Epithelial cell of prostate (primary cell): ENCODE data around the gene MXRA7.
A peak's percentile ranks its signal among the peaks of the same experiment; 100 is the strongest.
"Not testable (repeated sequence)": the region's sequence is repeated elsewhere in the genome, so short reads cannot be mapped to it uniquely, and the experiment has no call there.

Experiments used
- DNase-seq: peaks from one replicate; pipeline ENCODE4 v3.0.0-alpha.2; 2011; ENCODE audit warnings: low read depth, low spot score
- H3K27ac ChIP-seq: fragments of 450-650 bp; 2 replicates; pipeline ENCODE4 v1.5.1; 2017; ENCODE audit warnings: mild to moderate bottlenecking

The MXRA7 gene

GRCh38 chr17:76658242-76658662 lies 52.5 kb downstream of the MXRA7 start:
- DNase-seq: no peak
- H3K27ac ChIP-seq: no peak overlapping the region

GRCh38 chr17:76657505-76658241 lies 53.1 kb downstream of the MXRA7 start:
- H3K27ac ChIP-seq: no peak overlapping the region
- DNase-seq: no peak

DNA sequence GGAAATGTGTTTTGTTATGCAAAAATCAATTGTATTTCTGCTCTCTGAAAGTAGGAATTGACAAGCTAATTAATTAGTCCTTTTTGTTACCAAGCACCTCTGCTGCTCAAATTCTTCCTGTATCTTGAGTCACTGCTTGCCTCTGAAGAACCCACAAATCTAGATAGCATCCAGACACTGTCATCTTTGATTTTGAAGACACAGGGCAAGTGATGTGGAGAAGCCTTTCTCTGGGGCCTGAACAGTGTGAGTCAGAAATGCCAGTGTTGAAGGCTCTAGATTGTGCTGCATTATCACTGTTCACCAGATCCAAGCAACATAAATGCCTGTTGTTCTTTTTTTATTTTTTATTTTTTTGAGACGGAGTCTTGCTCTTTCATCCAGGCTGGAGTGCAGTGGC lies 56.4 kb downstream of the MXRA7 start:
- no peak overlapping the region for H3K27ac ChIP-seq
- DNase-seq: no peak

- DNase-seq: no peak
- H3K27ac ChIP-seq: no peak overlapping the region
Observed at GRCh38 chr17:76650504-76650903, 60.3 kb downstream of the MXRA7 start.

DNA sequence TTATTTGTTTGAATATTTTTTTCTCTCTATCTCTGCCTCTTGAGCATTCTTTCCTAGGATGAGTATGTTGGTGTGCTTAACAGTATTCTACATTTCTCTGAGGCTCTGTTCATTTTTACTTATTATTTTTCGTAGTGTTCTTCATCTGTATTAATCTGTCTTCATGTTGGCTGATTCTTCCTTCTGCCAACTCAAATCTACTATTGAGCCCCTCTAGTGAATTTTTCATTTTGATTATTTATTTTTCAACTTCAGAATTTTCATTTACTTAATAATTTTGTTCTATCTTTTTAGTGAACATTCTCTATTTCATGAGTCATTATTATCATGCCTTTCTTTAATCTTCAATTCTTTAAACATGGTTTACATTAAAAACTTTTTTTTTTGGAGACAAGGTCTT lies 64.1 kb downstream of the MXRA7 start:
- no peak overlapping the region for H3K27ac ChIP-seq
- DNase-seq: no peak

- H3K27ac ChIP-seq: no peak overlapping the region
- DNase-seq: no peak
Observed at GRCh38 chr17:76645481-76645880, 65.3 kb downstream of the MXRA7 start.

DNA sequence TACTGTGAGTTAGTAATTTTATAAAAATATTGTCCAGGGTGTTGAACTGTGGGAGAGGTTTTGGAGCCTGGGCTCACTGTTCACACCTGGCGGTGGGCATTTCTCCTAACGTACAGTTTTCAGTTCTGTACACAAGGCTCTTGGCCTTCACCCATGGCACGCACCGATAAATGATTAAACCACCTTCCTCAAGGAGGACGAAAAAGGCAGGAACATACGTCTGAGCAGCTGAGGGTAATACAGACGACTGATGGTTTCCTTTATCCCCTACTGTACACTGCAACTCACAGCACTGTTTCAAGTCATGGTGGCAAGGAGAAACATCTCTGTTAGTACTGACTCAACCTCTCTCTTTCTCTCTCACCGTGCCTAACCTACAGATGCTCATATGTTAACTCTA lies 65.8 kb downstream of the MXRA7 start:
- DNase-seq: no peak
- H3K27ac ChIP-seq: peak overlapping the region; percentile 9

DNA sequence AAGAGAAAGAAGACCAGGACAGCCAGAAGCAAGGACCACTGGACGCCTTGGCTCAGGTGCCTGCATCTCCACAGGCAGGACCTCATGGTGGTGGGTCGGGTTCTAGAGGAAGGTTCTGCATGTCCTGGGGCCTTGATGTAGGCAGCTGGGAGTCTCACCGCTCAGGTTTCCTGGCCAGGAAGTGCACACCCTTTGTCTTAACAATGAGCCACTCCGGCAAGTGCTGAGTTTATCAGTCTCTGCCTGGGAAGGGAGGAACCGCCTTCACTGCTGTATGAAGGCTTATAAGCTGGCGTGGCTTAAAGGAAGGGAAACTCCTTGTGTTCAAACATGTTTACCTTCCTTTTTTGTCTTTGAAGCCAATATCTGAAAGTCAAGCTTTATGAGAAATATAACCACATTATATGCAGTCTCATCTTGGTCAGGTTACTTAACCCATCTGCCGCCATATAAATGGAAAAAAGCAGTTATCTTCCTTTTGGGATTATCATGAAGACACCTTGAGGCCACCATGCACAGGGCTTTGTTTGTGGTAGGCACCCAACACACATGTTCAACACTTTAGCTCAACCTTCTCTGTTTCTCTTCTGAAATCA lies 67.1 kb downstream of the MXRA7 start, which contains the start of gene ST6GALNAC1:
Gene ST6GALNAC1, minus strand, starts transcription at position 205 of the 596 bp plus-strand sequence. Its CDS starts 119 bp downstream, at position 86.
- peak within 1 kb of the TSS; percentile 70 for H3K27ac ChIP-seq
- peak; percentile 54 for DNase-seq

GRCh38 chr17:76642994-76643393 lies 67.8 kb downstream of the MXRA7 start:
- no peak for DNase-seq
- peak overlapping the region; percentile 70 for H3K27ac ChIP-seq

GRCh38 chr17:76642032-76642561 lies 68.7 kb downstream of the MXRA7 start:
- no peak for DNase-seq
- peak overlapping the region; percentile 38 for H3K27ac ChIP-seq

GRCh38 chr17:76641501-76641900 lies 69.3 kb downstream of the MXRA7 start:
- DNase-seq: peak; percentile 55
- peak overlapping the region; percentile 38 for H3K27ac ChIP-seq

GRCh38 chr17:76640550-76641380 lies 70.0 kb downstream of the MXRA7 start:
- DNase-seq: no peak
- H3K27ac ChIP-seq: peak overlapping the region; percentile 38

- no peak for DNase-seq
Observed at GRCh38 chr17:76638263-76638662, 72.5 kb downstream of the MXRA7 start.

DNA sequence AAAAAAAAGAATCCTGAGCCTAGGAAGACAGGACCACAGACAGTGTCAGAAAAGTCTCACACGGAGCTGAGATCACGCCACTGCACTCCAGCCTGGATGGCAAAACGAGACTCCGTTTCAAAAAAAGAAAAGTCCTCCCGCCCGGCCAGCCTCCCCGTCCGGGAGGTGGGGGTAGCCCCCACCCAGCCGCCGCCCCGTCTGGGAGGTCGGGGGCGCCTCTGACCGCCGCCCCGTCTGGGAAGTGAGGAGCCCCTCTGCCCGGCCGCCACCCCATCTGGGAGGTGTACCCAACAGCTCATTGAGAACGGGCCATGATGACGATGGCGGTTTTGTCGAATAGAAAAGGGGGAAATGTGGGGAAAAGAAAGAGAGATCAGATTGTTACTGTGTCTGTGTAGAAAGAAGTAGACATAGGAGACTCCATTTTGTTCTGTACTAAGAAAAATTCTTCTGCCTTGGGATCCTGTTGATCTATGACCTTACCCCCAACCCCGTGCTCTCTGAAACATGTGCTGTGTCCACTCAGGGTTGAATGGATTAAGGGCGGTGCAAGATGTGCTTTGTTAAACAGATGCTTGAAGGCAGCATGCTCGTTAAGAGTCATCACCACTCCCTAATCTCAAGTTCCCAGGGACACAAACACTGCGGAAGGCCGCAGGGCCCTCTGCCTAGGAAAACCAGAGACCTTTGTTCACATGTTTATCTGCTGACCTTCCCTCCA lies 74.1 kb downstream of the MXRA7 start:
- not testable (repeated sequence) for DNase-seq, H3K27ac ChIP-seq

More at GRCh38 chr17:76638263-76638662, 72.5 kb downstream of the MXRA7 start:
- H3K27ac ChIP-seq: no peak overlapping the region

DNA sequence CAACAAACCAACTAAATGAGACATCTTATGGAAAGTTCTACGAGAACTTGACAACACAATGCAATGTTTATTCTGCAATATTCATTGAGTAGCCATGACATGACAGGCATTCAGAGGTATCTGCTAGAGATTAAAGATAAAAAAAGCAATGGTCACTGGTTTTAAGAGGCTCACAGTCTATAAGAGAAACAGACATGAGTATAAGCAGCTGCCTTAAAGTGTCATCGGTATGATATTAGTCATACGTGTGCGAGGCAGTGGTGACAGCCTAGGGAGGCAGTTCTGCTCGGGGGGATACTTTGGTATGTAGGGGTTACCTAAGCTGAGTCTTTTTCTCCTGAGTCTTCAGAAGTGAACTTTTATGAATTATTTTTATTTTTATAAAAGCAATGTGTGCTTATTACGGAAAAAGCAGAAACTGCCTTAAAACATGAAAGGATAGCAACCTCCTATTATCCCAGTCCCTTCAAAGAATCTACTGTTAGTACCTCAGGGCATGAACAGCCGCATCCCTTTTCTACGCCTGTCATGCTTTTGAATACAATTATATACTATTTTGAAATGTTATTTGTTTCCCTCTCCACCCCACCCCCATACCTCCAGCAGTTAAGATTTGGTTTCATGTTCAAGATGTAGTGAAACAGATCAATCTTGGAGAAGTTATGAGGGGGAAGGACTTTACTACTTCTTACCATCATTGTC lies 75.0 kb downstream of the MXRA7 start:
- no peak for DNase-seq
- H3K27ac ChIP-seq: no peak overlapping the region

DNA sequence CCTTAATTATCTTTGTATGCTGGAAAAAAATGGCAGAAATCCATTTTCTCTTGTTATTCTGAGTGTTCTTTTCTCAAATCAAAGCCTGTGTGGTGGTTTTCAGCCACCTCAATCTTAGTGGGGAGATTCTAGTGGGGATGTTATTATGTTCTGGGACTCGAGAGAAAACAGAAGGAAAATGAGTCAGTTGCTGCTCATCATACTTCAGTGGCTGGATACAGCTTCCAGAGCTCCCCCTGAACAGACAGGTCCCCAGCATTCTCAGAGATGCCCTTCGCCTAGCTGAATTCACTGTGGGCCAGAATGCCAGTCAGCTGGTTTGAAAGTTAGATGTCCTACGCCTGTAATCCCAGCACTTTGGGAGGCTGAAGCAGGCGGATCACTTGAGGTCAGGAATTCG lies 75.7 kb downstream of the MXRA7 start:
- DNase-seq: no peak
- no peak overlapping the region for H3K27ac ChIP-seq

DNA sequence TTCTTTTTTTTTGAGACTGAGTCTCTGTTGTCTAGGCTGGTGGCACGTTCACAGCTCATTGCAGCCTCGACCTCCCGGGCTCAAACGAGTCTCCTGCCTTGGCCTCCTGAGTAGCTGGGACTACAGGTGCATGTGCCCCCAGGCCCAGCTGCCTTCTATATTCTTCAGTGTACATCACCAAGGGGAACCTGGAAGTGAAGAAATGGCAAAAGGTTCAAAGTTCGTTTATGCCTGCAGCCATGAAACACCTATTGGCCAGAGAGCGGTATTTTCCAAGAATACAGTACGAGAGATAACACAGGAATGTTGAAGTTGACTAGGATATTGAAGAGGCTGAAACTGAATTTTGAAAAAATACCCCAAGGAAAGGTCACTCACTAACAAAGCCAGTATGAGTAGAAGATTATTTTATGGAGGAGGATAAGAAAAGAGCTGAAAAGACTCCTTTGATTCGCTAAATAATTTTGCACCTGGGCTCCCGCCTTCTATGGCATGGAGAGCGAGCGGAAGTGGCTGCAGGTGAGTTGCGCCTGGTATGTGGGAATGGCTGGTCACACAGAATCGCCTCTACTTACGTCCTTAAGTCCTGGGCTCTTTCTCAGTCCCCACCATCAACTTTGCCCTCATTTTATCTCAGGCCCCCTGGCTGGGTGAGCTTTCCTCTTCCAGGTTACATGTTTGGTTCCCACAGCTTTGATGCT lies 77.0 kb downstream of the MXRA7 start:
- no peak overlapping the region for H3K27ac ChIP-seq
- DNase-seq: no peak

GRCh38 chr17:76631821-76632565 lies 78.8 kb downstream of the MXRA7 start:
- no peak overlapping the region for H3K27ac ChIP-seq
- DNase-seq: no peak
